Activated CD8-positive, alpha-beta T cell treated with anti-CD3 and anti-CD28 coated beads for 36 hours (primary cell): Measurements from ENCODE around the gene CCDC141. TPM values are rescaled to one million over a fixed set of nuclear protein-coding genes. Genes with fewer than 3 reads are reported as not detected.

ENCODE experiments used
- ATAC-seq: fragments of 200-7000 bp; cut with Tn5 transposase; one replicate; pipeline ENCODE4 v1.10.0; 2021; ENCODE audit warnings: mild to moderate bottlenecking, moderate library complexity
- CTCF ChIA-PET: fragments of 350-600 bp; sonication (Branson Sonifier 250); formaldehyde crosslinking; loops from one replicate; lab custom pipeline; 2021; ENCODE audit warnings: antibody characterized with exemption; lab: Charles Lee
- POLR2A ChIA-PET: fragments of 350-600 bp; sonication (Branson Sonifier 250); formaldehyde crosslinking; loops from one replicate; lab custom pipeline; 2021; ENCODE audit warnings: antibody characterized with exemption; lab: Charles Lee
- DNase-seq: peaks from one replicate; pipeline ENCODE4 v3.0.0-alpha.2; 2020
- H3K27ac Mint-ChIP-seq: one replicate; pipeline ENCODE4 v1.8.0; 2021; ENCODE audit warnings: mild to moderate bottlenecking, mixed read lengths
- H3K27me3 Mint-ChIP-seq: one replicate; pipeline ENCODE4 v1.8.0; 2021; ENCODE audit warnings: mixed read lengths
- H3K36me3 Mint-ChIP-seq: one replicate; pipeline ENCODE4 v1.8.0; 2021; ENCODE audit warnings: low read depth, mixed read lengths
- H3K4me1 Mint-ChIP-seq: one replicate; pipeline ENCODE4 v1.8.0; 2021; ENCODE audit warnings: low read depth, mixed read lengths
- H3K4me3 Mint-ChIP-seq: one replicate; pipeline ENCODE4 v1.8.0; 2021; ENCODE audit warnings: mild to moderate bottlenecking, moderate library complexity, mixed read lengths
- H3K9me3 Mint-ChIP-seq: one replicate; pipeline ENCODE4 v1.8.0; 2021; ENCODE audit warnings: mixed read lengths
- intact Hi-C: fragments of 100-400 bp; cut with micrococcal nuclease; formaldehyde crosslinking; loops from one replicate; pipeline ENCODE4 v1.10.0; 2022
- total RNA-seq, 2 experiments: library from RNA; stranded (reverse); gene quantifications; one replicate each; pipeline ENCODE4 v1.2.3, GENCODE V29; 2021
- TF ChIP-seq, protein P1 (sequence below): fragments of 200-600 bp; IDR thresholded peaks from one replicate; pipeline ENCODE4 v1.8.0; 2022; ENCODE audit warnings: antibody characterized with exemption, mild to moderate bottlenecking

CCDC141 gene
- total RNA-seq, 2 experiments from 2014 or later = 6.5 to 7.8 TPM

DNA sequence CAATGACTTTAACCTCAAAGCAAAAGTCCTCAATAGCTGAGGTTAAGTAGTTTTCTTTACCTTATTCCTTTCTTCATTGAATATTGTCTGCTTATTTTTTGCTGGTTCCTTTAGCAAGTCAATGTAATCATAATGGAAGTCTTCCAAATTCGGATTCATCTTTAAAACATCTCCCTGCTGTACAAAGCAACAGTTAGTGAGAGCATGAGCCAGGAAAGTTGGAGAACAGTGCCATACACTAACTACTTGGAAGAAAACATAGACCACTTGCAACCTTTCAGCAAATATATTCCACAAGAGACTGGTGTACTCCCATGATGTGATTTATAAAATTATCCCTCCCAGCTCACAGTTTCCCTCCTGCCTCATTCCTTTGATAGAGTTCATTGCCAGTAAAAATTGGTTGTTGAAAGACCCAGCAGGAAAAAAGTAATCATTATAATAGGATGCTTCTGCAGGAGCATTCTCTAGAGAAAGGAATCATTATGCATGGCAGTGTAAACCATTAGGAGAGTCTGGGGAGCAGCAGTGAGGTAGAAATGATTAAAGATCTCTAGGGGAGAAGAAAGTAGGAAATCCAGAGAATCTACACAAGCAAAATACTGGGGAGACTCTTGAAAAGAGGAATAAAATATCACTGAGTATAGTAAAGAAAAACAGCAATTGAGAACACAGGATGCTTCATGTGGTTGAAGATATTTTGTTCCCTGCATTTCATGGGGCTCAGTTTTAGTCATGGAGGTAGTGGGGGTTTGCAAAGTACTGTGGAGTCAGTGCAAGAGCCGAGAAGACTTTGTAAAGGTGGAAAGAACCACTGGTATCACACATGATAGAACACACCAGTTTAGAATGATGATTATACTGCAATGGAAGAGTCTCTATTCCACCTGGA, 204.1 kb downstream of the CCDC141 start:
- no peak overlapping the region for H3K27ac Mint-ChIP-seq
- POLR2A ChIA-PET = no interaction called here
- no peak for ATAC-seq

DNA sequence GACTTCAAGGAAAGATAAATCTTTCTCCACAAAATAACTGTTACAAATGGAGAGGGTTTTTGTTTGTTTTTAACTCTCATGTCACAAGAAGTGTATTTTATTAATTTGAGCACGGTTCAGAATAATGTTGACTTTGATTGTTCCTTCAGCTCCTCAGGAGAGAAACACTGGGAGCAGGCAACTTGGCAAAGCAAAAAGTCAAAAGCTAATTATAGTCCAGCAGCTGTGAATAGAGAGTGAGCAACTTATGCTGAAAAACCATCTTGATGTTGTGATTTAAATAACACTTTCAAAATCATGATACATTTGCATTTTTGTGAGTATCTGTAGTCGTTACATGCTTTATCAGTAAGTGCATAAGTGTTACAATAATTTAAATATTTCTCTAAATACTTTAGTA, 205.2 kb downstream of the CCDC141 start:
- TF ChIP-seq, protein P1, sequence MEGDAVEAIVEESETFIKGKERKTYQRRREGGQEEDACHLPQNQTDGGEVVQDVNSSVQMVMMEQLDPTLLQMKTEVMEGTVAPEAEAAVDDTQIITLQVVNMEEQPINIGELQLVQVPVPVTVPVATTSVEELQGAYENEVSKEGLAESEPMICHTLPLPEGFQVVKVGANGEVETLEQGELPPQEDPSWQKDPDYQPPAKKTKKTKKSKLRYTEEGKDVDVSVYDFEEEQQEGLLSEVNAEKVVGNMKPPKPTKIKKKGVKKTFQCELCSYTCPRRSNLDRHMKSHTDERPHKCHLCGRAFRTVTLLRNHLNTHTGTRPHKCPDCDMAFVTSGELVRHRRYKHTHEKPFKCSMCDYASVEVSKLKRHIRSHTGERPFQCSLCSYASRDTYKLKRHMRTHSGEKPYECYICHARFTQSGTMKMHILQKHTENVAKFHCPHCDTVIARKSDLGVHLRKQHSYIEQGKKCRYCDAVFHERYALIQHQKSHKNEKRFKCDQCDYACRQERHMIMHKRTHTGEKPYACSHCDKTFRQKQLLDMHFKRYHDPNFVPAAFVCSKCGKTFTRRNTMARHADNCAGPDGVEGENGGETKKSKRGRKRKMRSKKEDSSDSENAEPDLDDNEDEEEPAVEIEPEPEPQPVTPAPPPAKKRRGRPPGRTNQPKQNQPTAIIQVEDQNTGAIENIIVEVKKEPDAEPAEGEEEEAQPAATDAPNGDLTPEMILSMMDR = no peak
- Mint-ChIP-seq H3K27me3 (no peaks in the 10 kb centered on the region), H3K27ac (no peak overlapping the region), H3K4me3 (no peak overlapping the region), H3K36me3 (peaks cover 15% of the 10 kb centered on the region), H3K4me1 (no peaks in the 10 kb centered on the region), H3K9me3 (no peaks in the 10 kb centered on the region)
- ChIA-PET POLR2A (no interaction called here), CTCF (no interaction called here)
- intact Hi-C loops = no loop called here
- ATAC-seq (no peak), DNase-seq (no peak)

More for the DNA sequence above, 204.1 kb downstream of the CCDC141 start:
- no peaks in the 10 kb centered on the region for H3K27me3 Mint-ChIP-seq
- no peak overlapping the region for H3K4me3 Mint-ChIP-seq
- H3K9me3 Mint-ChIP-seq = no peaks in the 10 kb centered on the region
- TF ChIP-seq, protein P1 = no peak
- H3K4me1 Mint-ChIP-seq = no peaks in the 10 kb centered on the region
- peaks cover 13% of the 10 kb centered on the region for H3K36me3 Mint-ChIP-seq
- intact Hi-C loops = no loop called here
- CTCF ChIA-PET = no interaction called here
- DNase-seq = no peak

DNA sequence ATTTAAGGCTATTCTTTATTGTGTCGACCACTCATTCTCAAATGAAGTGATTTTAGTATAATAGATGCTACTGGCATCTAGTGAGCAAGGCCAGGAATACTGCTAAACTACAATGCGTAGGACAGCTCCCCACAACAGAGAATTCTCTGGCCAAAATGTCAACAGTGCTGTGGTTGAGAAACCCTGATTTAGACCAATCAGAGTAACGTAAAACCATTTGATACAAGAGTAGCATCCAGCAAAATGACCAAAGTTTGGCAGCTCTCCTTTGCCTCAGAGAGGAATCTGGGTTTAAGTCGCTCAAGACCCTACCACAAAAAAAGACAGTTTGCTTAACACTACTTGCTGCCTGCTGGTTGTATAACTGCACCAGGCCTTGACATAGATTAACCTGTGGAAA, 205.7 kb downstream of the CCDC141 start:
- ChIA-PET POLR2A (no interaction called here), CTCF (no interaction called here)
- ATAC-seq = no peak
- Mint-ChIP-seq H3K36me3 (peaks cover 16% of the 10 kb centered on the region), H3K9me3 (no peaks in the 10 kb centered on the region), H3K27ac (no peak overlapping the region), H3K4me1 (no peaks in the 10 kb centered on the region), H3K4me3 (no peak overlapping the region), H3K27me3 (no peaks in the 10 kb centered on the region)
- intact Hi-C loops = no loop called here
- TF ChIP-seq, protein P1 = no peak
- DNase-seq = no peak

DNA sequence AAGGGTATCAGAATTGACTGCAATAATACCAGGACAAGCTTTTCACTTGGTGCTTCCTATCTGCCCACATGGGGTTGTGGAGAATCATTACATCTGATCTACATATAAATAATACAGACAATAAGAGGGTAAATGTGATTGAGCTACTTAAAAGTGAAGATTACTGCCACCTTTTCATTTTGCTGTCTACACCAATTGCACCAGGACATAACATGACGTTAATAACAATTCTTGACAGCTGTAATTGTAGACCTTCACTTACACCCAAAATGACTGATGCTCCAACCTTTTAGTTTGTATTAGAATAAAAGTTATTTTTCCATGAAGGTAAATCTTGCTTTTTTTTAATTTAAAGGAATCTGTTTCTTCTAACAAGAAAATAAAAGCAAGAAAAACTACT, 206.2 kb downstream of the CCDC141 start:
- H3K36me3 Mint-ChIP-seq = peaks cover 13% of the 10 kb centered on the region
- ChIA-PET POLR2A (no interaction called here), CTCF (no interaction called here)
- H3K4me3 Mint-ChIP-seq = no peak overlapping the region
- TF ChIP-seq, protein P1 = no peak
- DNase-seq = no peak
- no peaks in the 10 kb centered on the region for H3K9me3 Mint-ChIP-seq
- ATAC-seq = no peak
- no peaks in the 10 kb centered on the region for H3K27me3 Mint-ChIP-seq
- no peaks in the 10 kb centered on the region for H3K4me1 Mint-ChIP-seq
- no peak overlapping the region for H3K27ac Mint-ChIP-seq
- intact Hi-C loops = no loop called here

DNA sequence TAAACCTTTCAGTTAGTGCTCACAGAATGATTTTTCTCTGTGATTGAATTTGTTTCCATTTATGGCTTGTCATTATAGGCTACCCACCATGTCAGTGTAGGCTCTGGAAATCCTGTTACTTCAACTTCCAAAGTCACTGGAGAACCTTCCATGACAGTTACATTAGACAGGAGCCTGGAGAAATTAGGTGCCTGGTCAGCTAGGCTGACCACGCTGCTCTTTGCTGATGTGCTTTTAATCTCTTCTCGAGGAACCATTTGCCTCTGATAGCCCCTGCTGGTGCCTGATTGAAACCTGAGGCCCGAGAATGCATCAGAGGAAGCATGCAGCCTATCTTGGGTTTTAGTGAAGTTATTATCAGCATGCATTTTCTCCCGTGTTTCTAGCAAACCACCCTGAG, 213.1 kb downstream of the CCDC141 start:
- ChIA-PET POLR2A (no interaction called here), CTCF (interaction anchor here (1.3 kb wide), 1 partner anchor 40 kb away, joined by 4 read pairs; no protein-coding TSS in a partner anchor)
- ATAC-seq = no peak
- no peak for DNase-seq
- TF ChIP-seq, protein P1 = no peak
- H3K27me3 Mint-ChIP-seq = no peaks in the 10 kb centered on the region
- intact Hi-C loops = no loop called here
- no peak overlapping the region for H3K4me3 Mint-ChIP-seq
- H3K36me3 Mint-ChIP-seq = peaks cover 10% of the 10 kb centered on the region
- H3K27ac Mint-ChIP-seq = no peak overlapping the region
- no peaks in the 10 kb centered on the region for H3K9me3 Mint-ChIP-seq
- no peaks in the 10 kb centered on the region for H3K4me1 Mint-ChIP-seq
